HL-60 (cell line): ENCODE measurements around the gene CD151.

ENCODE experiments used
- DNase-seq, 2 experiments: peaks; one replicate each; pipeline ENCODE4 v3.0.0-alpha.2; 2010 to 2020; ENCODE audit warnings: low read depth in 1 of 2, low spot score in 1 of 2
- H3K27ac ChIP-seq: fragments of 250-450 bp; sonication (Bioruptor Pico); replicated peaks from 2 replicates; pipeline ENCODE4 v1.5.1; 2020; ENCODE audit warnings: mild to moderate bottlenecking, moderate library complexity
- H3K27me3 ChIP-seq: fragments of 250-450 bp; sonication (Bioruptor Pico); 2 replicates; pipeline ENCODE4 v1.5.1; 2021; ENCODE audit warnings: mild to moderate bottlenecking, moderate library complexity; ENCODE audit not compliant: insufficient read depth, poor library complexity, severe bottlenecking
- H3K4me3 ChIP-seq: replicated peaks from 2 replicates; pipeline ENCODE4 v1.5.1; 2011; ENCODE audit warnings: mild to moderate bottlenecking, control low read depth, low read length; ENCODE audit not compliant: insufficient read depth
- CTCF ChIP-seq: IDR thresholded peaks from one replicate; pipeline ENCODE4 v1.5.1; 2011; ENCODE audit warnings: low read length, control low read depth, inconsistent platforms; ENCODE audit not compliant: insufficient read depth
- GABPA ChIP-seq: IDR thresholded peaks from 2 replicates; pipeline ENCODE4 v1.6.1; 2012; ENCODE audit warnings: low read depth
- POLR2AphosphoS5 ChIP-seq: IDR thresholded peaks from 2 replicates; pipeline ENCODE4 v1.6.1; 2012; ENCODE audit warnings: low read depth
- REST ChIP-seq: IDR thresholded peaks from 2 replicates; pipeline ENCODE4 v1.6.1; 2012; ENCODE audit warnings: low read depth; ENCODE audit not compliant: insufficient replicate concordance
- SPI1 ChIP-seq: IDR thresholded peaks from 2 replicates; pipeline ENCODE4 v1.6.1; 2012; ENCODE audit warnings: low read depth, mild to moderate bottlenecking, borderline replicate concordance

The CD151 gene

DNA sequence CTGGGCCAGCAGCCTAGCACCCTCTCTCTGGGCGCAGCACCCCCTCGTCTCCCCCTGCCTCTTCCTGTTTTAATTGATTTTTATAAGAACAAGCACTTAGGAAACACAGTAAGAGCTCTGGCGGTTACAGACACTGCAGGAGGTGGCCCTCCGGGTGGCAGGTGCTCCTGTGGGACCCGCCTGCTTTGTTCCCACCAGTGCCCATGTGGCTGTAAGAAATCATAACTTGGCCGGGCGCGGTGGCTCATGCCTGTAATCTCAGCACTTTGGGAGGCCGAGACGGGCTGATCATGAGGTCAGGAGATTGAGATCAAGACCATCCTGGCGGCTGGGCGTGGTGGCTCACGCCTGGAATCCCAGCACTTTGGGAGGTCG lies 28.3 kb downstream of the CD151 start:
- peaks cover 2% of the 10 kb centered on the region for H3K27me3 ChIP-seq
- no peak overlapping the region for H3K27ac ChIP-seq
- TF ChIP-seq CTCF = no peak
- TF ChIP-seq SPI1 = no peak
- TF ChIP-seq GABPA = no peak
- no peak for TF ChIP-seq POLR2AphosphoS5
- no peak for TF ChIP-seq REST
- no peak overlapping the region for H3K4me3 ChIP-seq
- DNase-seq = no peak

- Histone ChIP-seq H3K27me3 (peaks cover 2% of the 10 kb centered on the region), H3K4me3 (no peak overlapping the region), H3K27ac (no peak overlapping the region)
- TF ChIP-seq REST (no peak), POLR2AphosphoS5 (peak; percentile 41; the same call in 1 of the 2 replicates)
- no peak for DNase-seq
These were observed 29.4 kb downstream of the CD151 start for GRCh38 chr11:862081-862661.

- DNase-seq = no peak
- H3K27ac ChIP-seq = no peak overlapping the region
- H3K4me3 ChIP-seq = no peak overlapping the region
- peaks cover 2% of the 10 kb centered on the region for H3K27me3 ChIP-seq
- TF ChIP-seq GABPA (no peak), CTCF (no peak), REST (no peak), SPI1 (no peak), POLR2AphosphoS5 (no peak; the same call in 1 of the 2 replicates)
These were observed 29.9 kb downstream of the CD151 start for GRCh38 chr11:862696-863022.
